Nephron (organoid): ENCODE measurements around the gene MYO1C.

ENCODE experiments used
- H3K27ac Mint-ChIP-seq, 3 experiments: 2 replicates each; pipeline ENCODE4 v1.8.0; 2020; ENCODE audit warnings: mixed read lengths in 3 of 3, mild to moderate bottlenecking in 2 of 3, moderate library complexity in 1 of 3
- H3K27me3 Mint-ChIP-seq: 2 replicates; pipeline ENCODE4 v1.8.0; 2021; ENCODE audit warnings: low read depth, mild to moderate bottlenecking, moderate library complexity, mixed read lengths
- H3K36me3 Mint-ChIP-seq: 2 replicates; pipeline ENCODE4 v1.8.0; 2020; ENCODE audit warnings: low read depth, mixed read lengths
- H3K4me1 Mint-ChIP-seq: 2 replicates; pipeline ENCODE4 v1.8.0; 2020; ENCODE audit warnings: mixed read lengths
- H3K4me3 Mint-ChIP-seq, 3 experiments: 2 replicates each; pipeline ENCODE4 v1.8.0; 2020; ENCODE audit warnings: mild to moderate bottlenecking in 3 of 3, mixed read lengths in 3 of 3, moderate library complexity in 2 of 3
- H3K9me3 Mint-ChIP-seq: 2 replicates; pipeline ENCODE4 v1.8.0; 2020; ENCODE audit warnings: mixed read lengths
- TF ChIP-seq, protein P1 (sequence below), 3 experiments: fragments of 200-600 bp; sonication (generic); IDR thresholded peaks; one replicate each; pipeline ENCODE4 v1.5.0; 2021; ENCODE audit warnings: antibody characterized with exemption in 3 of 3; ENCODE audit not compliant: unreplicated experiment in 3 of 3

Gene MYO1C

DNA sequence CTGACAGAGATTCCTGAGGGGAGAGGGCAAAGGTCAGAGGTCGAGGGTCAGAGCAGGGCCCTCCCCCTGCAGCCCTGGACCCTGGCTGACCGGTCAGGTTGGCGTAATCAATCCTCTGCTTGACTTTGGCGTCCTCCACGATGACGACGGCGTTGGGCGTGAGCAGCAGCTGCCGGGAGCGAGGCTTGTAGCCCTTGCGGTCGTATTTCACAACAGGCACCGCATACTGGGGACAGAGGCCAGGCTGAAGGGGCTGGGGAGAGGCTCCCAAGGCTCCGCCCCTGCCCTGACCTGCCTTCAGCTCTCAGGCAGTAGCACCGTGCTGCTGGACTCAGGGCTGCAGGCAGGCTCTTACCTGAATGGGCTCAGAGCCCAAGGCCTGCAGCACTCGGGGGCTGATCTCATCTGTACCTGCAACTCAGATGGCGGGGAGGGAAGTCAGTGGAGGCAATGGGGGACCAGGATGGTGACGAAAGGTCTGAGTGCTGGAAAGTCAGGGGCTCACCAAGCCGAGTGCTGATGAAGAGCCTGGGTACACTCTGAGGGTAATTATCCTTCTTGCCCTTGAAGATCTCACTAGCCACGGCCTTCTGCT is 24.5 kb downstream of the MYO1C start:
- no peak overlapping the region for H3K27ac Mint-ChIP-seq
- no peak overlapping the region for H3K4me3 Mint-ChIP-seq
- TF ChIP-seq, protein P1, sequence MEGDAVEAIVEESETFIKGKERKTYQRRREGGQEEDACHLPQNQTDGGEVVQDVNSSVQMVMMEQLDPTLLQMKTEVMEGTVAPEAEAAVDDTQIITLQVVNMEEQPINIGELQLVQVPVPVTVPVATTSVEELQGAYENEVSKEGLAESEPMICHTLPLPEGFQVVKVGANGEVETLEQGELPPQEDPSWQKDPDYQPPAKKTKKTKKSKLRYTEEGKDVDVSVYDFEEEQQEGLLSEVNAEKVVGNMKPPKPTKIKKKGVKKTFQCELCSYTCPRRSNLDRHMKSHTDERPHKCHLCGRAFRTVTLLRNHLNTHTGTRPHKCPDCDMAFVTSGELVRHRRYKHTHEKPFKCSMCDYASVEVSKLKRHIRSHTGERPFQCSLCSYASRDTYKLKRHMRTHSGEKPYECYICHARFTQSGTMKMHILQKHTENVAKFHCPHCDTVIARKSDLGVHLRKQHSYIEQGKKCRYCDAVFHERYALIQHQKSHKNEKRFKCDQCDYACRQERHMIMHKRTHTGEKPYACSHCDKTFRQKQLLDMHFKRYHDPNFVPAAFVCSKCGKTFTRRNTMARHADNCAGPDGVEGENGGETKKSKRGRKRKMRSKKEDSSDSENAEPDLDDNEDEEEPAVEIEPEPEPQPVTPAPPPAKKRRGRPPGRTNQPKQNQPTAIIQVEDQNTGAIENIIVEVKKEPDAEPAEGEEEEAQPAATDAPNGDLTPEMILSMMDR (IDR thresholded peaks at IDR 0.05; ENCODE audit: unreplicated experiment in 3 of 3), result no peak
- H3K27me3 Mint-ChIP-seq, result no peaks in the 10 kb centered on the region
- H3K36me3 Mint-ChIP-seq, result peaks cover 15% of the 10 kb centered on the region
- no peaks in the 10 kb centered on the region for H3K9me3 Mint-ChIP-seq
- H3K4me1 Mint-ChIP-seq, result peaks cover 4% of the 10 kb centered on the region

GRCh38 chr17:1467258-1467657 is 25.2 kb downstream of the MYO1C start:
- no peaks in the 10 kb centered on the region for H3K4me1 Mint-ChIP-seq
- no peak overlapping the region for H3K27ac Mint-ChIP-seq
- H3K27me3 Mint-ChIP-seq, result no peaks in the 10 kb centered on the region
- peaks cover 20% of the 10 kb centered on the region for H3K36me3 Mint-ChIP-seq
- no peaks in the 10 kb centered on the region for H3K9me3 Mint-ChIP-seq
- TF ChIP-seq, protein P1 (IDR thresholded peaks at IDR 0.05; ENCODE audit: unreplicated experiment in 3 of 3), result no peak
- H3K4me3 Mint-ChIP-seq, result no peak overlapping the region

GRCh38 chr17:1464186-1464585 is 28.3 kb downstream of the MYO1C start:
- no peaks in the 10 kb centered on the region for H3K27me3 Mint-ChIP-seq
- no peak overlapping the region for H3K27ac Mint-ChIP-seq
- no peak overlapping the region for H3K4me3 Mint-ChIP-seq

DNA sequence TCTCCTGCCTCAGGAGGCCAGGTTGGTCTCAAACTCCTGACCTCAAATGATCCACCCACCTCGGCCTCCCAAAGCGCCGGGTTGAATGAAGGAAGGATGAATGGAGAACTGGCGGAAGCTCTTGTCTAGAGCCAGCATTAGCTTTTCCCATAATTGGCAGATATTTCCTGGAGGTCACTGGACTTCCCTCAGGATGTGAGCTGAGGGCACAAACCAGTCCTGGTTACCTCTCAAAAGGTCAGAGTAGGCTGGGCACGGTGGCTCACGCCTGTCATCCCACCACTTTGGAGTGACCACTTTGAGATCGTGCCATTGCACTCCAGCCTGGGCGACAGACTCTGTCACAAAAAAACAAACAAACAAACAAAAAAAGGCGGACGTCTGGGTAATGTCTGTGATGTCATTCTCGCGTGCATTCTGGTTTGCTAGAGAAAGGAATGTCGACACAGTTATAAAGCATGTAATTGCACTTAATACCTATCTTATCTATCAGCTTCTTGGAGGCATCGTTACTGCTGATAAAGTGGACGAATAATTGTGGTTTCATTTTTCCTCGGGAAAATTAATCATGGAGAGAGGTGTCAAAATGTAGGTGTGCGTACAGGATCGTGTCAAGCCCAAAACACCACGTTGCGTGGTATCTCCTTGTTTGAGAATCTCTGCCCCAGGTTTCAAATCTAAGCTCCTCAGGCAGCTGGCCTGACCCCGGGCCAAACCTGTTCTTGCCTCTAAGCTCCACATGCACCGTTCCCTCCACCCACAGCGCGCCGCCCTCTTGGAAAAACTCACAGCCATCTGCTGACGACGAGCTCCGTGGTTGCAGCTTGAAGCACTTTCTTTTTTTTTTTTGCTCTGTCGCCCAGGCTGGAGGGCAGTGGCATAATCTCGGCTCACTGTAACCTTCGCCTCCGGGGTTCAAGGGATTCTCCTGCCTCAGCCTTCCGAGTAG is 30.0 kb downstream of the MYO1C start:
- peaks cover 5% of the 10 kb centered on the region for H3K36me3 Mint-ChIP-seq
- H3K4me1 Mint-ChIP-seq, result no peaks in the 10 kb centered on the region
- no peaks in the 10 kb centered on the region for H3K9me3 Mint-ChIP-seq
- no peak overlapping the region for H3K4me3 Mint-ChIP-seq
- no peak overlapping the region for H3K27ac Mint-ChIP-seq
- TF ChIP-seq, protein P1 (IDR thresholded peaks at IDR 0.05; ENCODE audit: unreplicated experiment in 3 of 3), result no peak
- H3K27me3 Mint-ChIP-seq, result no peaks in the 10 kb centered on the region

More at GRCh38 chr17:1464186-1464585, 28.3 kb downstream of the MYO1C start:
- Mint-ChIP-seq H3K36me3 (peaks cover 16% of the 10 kb centered on the region), H3K4me1 (no peaks in the 10 kb centered on the region), H3K9me3 (no peaks in the 10 kb centered on the region)
- TF ChIP-seq, protein P1 (IDR thresholded peaks at IDR 0.05; ENCODE audit: unreplicated experiment in 3 of 3), result no peak

GRCh38 chr17:1461198-1461944 is 31.1 kb downstream of the MYO1C start:
- no peak overlapping the region for H3K27ac Mint-ChIP-seq
- H3K9me3 Mint-ChIP-seq, result no peaks in the 10 kb centered on the region
- H3K4me3 Mint-ChIP-seq, result peak overlapping the region in 1 of 3 experiments; percentile 26
- no peaks in the 10 kb centered on the region for H3K4me1 Mint-ChIP-seq
- TF ChIP-seq, protein P1 (IDR thresholded peaks at IDR 0.05; ENCODE audit: unreplicated experiment in 3 of 3), result no peak
- H3K27me3 Mint-ChIP-seq, result no peaks in the 10 kb centered on the region
- H3K36me3 Mint-ChIP-seq, result peaks cover 5% of the 10 kb centered on the region
